ENCODE measurements around the gene SCP2.

SCP2 gene

DNA sequence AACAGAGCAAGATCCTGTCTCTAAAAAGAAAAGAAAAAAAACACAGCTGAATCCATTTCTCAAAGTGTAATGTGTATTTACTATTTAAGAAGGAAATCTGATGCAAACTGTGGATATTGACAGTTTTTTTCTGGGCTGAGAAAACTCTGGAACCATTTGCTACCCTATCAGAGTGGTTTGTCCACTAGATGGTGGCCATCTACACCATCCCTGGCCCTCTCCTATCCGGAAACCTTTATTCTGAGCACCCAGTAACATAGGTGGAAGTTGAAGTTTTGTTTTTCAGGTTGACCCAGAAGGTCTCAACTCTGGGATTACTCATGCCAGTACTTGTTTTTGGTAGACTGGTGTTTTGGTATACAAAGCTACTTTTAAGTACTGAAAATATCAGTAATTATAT lies 25.7 kb upstream of the SCP2 start:
- no peaks in the 10 kb centered on the region for H3K9me3 ChIP-seq (ENCODE audit: control extremely low read depth in 1 of 5, control insufficient read depth in 4 of 5, insufficient read depth in 2 of 5, low read depth in 1 of 5, low read length in 4 of 5)
- POLR2A ChIA-PET = interaction anchor here (0.7 kb wide), 1 partner anchor 268 kb away, joined by 3 read pairs; no protein-coding TSS in a partner anchor
- no peak for DNase-seq

DNA sequence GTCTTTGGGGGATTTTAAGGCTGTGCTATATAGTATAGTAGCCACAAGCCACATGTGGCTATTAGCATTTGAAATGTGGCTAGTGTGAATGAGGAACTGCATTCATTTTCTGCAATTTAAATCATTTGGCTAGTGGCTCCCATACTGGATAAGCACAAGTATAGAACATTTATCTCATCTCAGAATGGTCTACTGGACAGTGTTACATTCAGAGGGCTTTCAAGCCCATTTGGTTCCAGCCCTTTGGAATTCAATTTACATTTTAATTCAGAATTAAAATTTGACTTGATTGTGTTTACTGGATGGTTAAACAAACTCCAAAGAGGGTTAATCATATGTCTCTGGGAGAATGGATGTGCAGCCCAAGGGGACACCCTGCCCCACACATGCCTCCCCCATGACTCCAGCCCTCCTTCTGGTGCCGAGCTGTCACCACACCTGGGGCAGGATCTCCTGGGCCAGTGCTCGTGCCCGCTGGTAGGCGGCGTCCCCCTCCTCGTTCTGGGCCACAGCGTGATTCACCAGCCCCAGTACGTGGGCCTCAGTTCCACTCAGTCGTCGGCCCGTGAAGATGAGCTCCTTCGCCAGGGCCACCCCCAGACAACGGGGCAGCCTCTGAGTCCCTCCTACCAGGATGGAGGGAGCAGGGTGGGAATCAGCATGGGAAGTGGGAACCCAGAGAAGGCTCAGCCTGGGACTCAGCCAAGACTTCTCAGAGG lies 22.7 kb upstream of the SCP2 start:
- ChIA-PET CTCF (interaction anchor here (0.9 to 3.1 kb wide), 4 partner anchors 10 to 277 kb away, joined by 3 to 16 read pairs (median 4); no protein-coding TSS in a partner anchor), POLR2A (no interaction called here)
- Histone ChIP-seq H3K27me3 (replicated peaks in 2 of 5; ENCODE audit: control insufficient read depth in 4 of 5, insufficient read depth in 5 of 5, low read length in 4 of 5) (no peaks in the 10 kb centered on the region), H3K4me3 (ENCODE audit: control insufficient read depth in 1 of 7, extremely low read depth in 1 of 7, insufficient read depth in 4 of 7, low read depth in 2 of 7, low read length in 6 of 7) (no peak overlapping the region), H3K27ac (ENCODE audit: insufficient read depth in 1 of 2, low read depth in 1 of 2, low read length in 2 of 2, poor library complexity in 1 of 2, severe bottlenecking in 2 of 2) (no peak overlapping the region), H3K9me3 (ENCODE audit: control extremely low read depth in 1 of 5, control insufficient read depth in 4 of 5, insufficient read depth in 2 of 5, low read depth in 1 of 5, low read length in 4 of 5) (no peaks in the 10 kb centered on the region), H3K4me1 (ENCODE audit: control extremely low read depth in 1 of 4, control insufficient read depth in 4 of 4, insufficient read depth in 4 of 4, low read length in 3 of 4) (no peaks in the 10 kb centered on the region), H3K36me3 (ENCODE audit: control insufficient read depth in 4 of 4, insufficient read depth in 4 of 4, low read length in 3 of 4) (no peaks in the 10 kb centered on the region)
- WGBS (ENCODE audit: insufficient coverage) = 94% methylated on average over 12 of the region's 13 CpGs
- no peak for DNase-seq

More for the DNA sequence above, 25.7 kb upstream of the SCP2 start:
- H3K27me3 ChIP-seq (replicated peaks in 2 of 5; ENCODE audit: control insufficient read depth in 4 of 5, insufficient read depth in 5 of 5, low read length in 4 of 5) = no peaks in the 10 kb centered on the region
- no peak overlapping the region for H3K27ac ChIP-seq (ENCODE audit: insufficient read depth in 1 of 2, low read depth in 1 of 2, low read length in 2 of 2, poor library complexity in 1 of 2, severe bottlenecking in 2 of 2)
- no peaks in the 10 kb centered on the region for H3K36me3 ChIP-seq (ENCODE audit: control insufficient read depth in 4 of 4, insufficient read depth in 4 of 4, low read length in 3 of 4)
- CTCF ChIA-PET = interaction anchor here (0.6 kb wide), 1 partner anchor 114 kb away, joined by 4 read pairs; no protein-coding TSS in a partner anchor
- no peak overlapping the region for H3K4me3 ChIP-seq (ENCODE audit: control insufficient read depth in 1 of 7, extremely low read depth in 1 of 7, insufficient read depth in 4 of 7, low read depth in 2 of 7, low read length in 6 of 7)
- WGBS (ENCODE audit: insufficient coverage) = no CpG with 5 or more reads among the region's 1 CpG
- H3K4me1 ChIP-seq (ENCODE audit: control extremely low read depth in 1 of 4, control insufficient read depth in 4 of 4, insufficient read depth in 4 of 4, low read length in 3 of 4) = no peaks in the 10 kb centered on the region

DNA sequence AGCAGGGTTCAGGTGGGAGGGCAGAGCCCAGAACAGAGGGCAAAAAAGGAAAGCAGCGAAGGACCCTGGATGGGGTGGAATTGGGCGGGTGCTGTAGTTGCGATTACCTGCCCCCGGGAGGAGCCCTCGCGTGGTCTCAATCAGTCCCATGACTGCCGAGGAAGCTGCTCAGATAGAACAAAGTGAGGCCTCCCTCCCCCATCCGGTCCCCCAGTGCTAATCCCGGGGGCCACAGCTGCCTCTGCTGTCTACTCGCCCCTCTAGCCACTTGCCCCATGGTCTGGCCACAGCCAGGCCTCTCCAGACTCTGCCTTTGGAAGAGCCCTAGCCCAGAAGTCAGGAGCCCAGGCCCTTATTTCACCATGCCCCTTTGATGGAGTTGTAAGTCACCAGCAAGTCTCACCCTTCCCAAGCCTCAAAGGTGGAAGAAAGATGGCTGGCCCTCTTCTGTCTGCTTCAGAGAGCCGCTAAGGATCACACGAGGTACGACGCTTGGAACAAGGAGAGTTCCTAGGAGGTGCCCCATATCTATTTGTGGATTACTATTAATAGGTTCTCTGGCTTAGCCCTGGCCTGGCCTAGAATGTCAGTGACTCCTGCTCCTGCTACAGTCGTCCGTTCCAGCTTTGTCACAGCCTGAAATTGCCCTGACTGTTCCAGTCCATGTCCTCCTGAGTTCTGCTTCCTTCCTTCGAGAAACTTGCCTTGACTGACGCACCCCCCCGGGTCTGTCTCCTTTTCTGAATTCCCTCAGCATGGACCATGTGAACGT lies 22.0 kb upstream of the SCP2 start:
- peak; percentile 24 to 57 (median 55) for DNase-seq
- POLR2A ChIA-PET = no interaction called here
- Histone ChIP-seq H3K27me3 (replicated peaks in 2 of 5; ENCODE audit: control insufficient read depth in 4 of 5, insufficient read depth in 5 of 5, low read length in 4 of 5) (no peaks in the 10 kb centered on the region), H3K4me3 (ENCODE audit: control insufficient read depth in 1 of 7, extremely low read depth in 1 of 7, insufficient read depth in 4 of 7, low read depth in 2 of 7, low read length in 6 of 7) (no peak overlapping the region), H3K36me3 (ENCODE audit: control insufficient read depth in 4 of 4, insufficient read depth in 4 of 4, low read length in 3 of 4) (no peaks in the 10 kb centered on the region), H3K4me1 (ENCODE audit: control extremely low read depth in 1 of 4, control insufficient read depth in 4 of 4, insufficient read depth in 4 of 4, low read length in 3 of 4) (no peaks in the 10 kb centered on the region), H3K27ac (ENCODE audit: insufficient read depth in 1 of 2, low read depth in 1 of 2, low read length in 2 of 2, poor library complexity in 1 of 2, severe bottlenecking in 2 of 2) (no peak overlapping the region), H3K9me3 (ENCODE audit: control extremely low read depth in 1 of 5, control insufficient read depth in 4 of 5, insufficient read depth in 2 of 5, low read depth in 1 of 5, low read length in 4 of 5) (no peaks in the 10 kb centered on the region)
- WGBS (ENCODE audit: insufficient coverage) = 78% methylated on average over 20 of the region's 20 CpGs
- CTCF ChIA-PET = interaction anchor here (0.9 to 3.1 kb wide), 6 partner anchors 9 to 276 kb away, joined by 3 to 16 read pairs (median 4); partner anchors contain the start of gene ZYG11A

DNA sequence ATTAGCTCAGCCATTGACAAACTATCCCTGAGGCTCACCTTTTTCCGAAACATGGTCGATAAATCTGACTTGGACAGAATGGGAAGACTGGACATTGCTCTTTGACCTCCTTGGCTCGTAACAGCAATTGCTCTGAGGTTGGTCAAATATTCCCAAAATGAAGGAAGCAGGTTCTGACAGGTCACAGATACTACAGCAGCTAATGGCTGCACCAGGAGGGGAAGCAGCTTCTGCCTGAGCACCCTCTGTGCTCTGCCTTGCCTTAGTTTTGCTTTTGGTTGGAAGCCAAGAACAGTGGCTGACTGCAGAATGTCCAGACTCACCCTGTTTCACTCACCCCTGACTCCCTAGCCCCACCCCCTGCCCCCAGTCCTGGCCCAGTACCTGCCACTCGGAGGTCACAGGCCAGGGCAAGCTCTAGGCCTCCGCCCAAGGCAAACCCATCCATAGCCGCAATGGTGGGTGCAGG lies 20.9 kb upstream of the SCP2 start:
- Histone ChIP-seq H3K27me3 (replicated peaks in 2 of 5; ENCODE audit: control insufficient read depth in 4 of 5, insufficient read depth in 5 of 5, low read length in 4 of 5) (no peaks in the 10 kb centered on the region), H3K27ac (ENCODE audit: insufficient read depth in 1 of 2, low read depth in 1 of 2, low read length in 2 of 2, poor library complexity in 1 of 2, severe bottlenecking in 2 of 2) (no peak overlapping the region), H3K36me3 (ENCODE audit: control insufficient read depth in 4 of 4, insufficient read depth in 4 of 4, low read length in 3 of 4) (no peaks in the 10 kb centered on the region), H3K4me1 (ENCODE audit: control extremely low read depth in 1 of 4, control insufficient read depth in 4 of 4, insufficient read depth in 4 of 4, low read length in 3 of 4) (no peaks in the 10 kb centered on the region), H3K9me3 (ENCODE audit: control extremely low read depth in 1 of 5, control insufficient read depth in 4 of 5, insufficient read depth in 2 of 5, low read depth in 1 of 5, low read length in 4 of 5) (no peaks in the 10 kb centered on the region), H3K4me3 (ENCODE audit: control insufficient read depth in 1 of 7, extremely low read depth in 1 of 7, insufficient read depth in 4 of 7, low read depth in 2 of 7, low read length in 6 of 7) (no peak overlapping the region)
- 100% methylated on average over 6 of the region's 6 CpGs for WGBS (ENCODE audit: insufficient coverage)
- no peak for DNase-seq
- POLR2A ChIA-PET = no interaction called here
- CTCF ChIA-PET = interaction anchor here (0.7 to 3.1 kb wide), 7 partner anchors 10 to 275 kb away, joined by 3 to 16 read pairs (median 4); partner anchors contain the start of gene ZYG11A

DNA sequence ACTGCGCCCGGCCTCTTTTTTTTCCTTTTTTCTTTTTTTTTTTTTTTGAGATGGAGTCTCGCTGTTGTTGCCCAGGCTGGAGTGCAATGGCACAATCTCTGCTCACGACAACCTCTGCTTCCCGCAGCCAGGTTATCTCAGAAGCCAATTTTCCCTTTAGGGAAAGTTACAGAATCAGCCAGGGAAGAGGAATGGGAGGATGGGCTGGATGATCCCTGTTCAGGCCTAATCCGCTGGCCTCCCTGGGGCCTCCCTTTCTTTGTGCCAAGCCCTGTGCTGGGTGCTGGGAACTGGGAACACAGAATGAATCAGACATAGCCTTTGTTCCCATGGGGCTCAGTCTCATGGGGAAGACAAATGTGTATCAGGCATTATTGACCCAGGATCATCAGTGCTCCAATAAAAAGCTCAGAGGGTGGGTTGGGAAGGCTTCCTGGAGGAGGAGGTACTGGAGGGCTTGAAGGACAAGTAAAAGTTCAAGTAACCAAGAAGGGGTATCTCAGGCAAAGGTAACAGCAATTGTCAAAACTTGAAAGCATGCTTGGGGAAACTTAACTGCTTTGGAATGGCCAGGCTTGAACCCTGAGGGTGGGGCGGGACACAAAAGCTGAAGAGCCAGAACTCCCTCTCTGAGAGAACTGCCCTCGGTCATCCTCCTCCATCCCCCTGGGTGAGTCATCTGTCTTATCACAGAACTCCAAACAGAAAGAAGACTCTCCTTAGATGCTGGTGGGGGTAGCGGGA lies 19.8 kb upstream of the SCP2 start:
- DNase-seq = no peak
- Histone ChIP-seq H3K4me3 (ENCODE audit: control insufficient read depth in 1 of 7, extremely low read depth in 1 of 7, insufficient read depth in 4 of 7, low read depth in 2 of 7, low read length in 6 of 7) (no peak overlapping the region), H3K36me3 (ENCODE audit: control insufficient read depth in 4 of 4, insufficient read depth in 4 of 4, low read length in 3 of 4) (no peaks in the 10 kb centered on the region), H3K27me3 (replicated peaks in 2 of 5; ENCODE audit: control insufficient read depth in 4 of 5, insufficient read depth in 5 of 5, low read length in 4 of 5) (no peaks in the 10 kb centered on the region), H3K27ac (ENCODE audit: insufficient read depth in 1 of 2, low read depth in 1 of 2, low read length in 2 of 2, poor library complexity in 1 of 2, severe bottlenecking in 2 of 2) (no peak overlapping the region), H3K4me1 (ENCODE audit: control extremely low read depth in 1 of 4, control insufficient read depth in 4 of 4, insufficient read depth in 4 of 4, low read length in 3 of 4) (no peaks in the 10 kb centered on the region), H3K9me3 (ENCODE audit: control extremely low read depth in 1 of 5, control insufficient read depth in 4 of 5, insufficient read depth in 2 of 5, low read depth in 1 of 5, low read length in 4 of 5) (no peaks in the 10 kb centered on the region)
- ChIA-PET CTCF (interaction anchor here (0.7 to 3.1 kb wide), 3 partner anchors 17 to 274 kb away, joined by 3 to 16 read pairs (median 3); no protein-coding TSS in a partner anchor), POLR2A (no interaction called here)
- WGBS (ENCODE audit: insufficient coverage) = 97% methylated on average over 4 of the region's 9 CpGs

DNA sequence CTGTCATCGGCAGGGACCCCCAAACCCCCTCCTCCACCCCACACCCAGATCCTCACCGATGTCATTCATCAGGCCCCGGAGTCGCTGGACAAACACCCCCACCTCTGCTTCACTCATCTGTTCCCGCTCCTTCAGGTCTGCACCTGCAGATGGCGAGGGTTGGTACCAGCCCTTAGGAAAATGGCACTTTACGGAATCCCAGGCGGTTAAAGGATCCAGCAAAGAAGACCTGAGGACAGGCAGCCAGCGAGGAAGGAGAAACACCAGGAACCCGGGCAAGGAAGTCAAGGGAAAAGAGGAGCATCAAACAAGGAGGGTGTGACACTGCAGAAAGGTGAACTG lies 19.3 kb upstream of the SCP2 start:
- CTCF ChIA-PET = no interaction called here
- 97% methylated on average over 9 of the region's 10 CpGs for WGBS (ENCODE audit: insufficient coverage)

More for the DNA sequence above, 19.3 kb upstream of the SCP2 start:
- Histone ChIP-seq H3K36me3 (ENCODE audit: control insufficient read depth in 4 of 4, insufficient read depth in 4 of 4, low read length in 3 of 4) (no peaks in the 10 kb centered on the region), H3K4me3 (ENCODE audit: control insufficient read depth in 1 of 7, extremely low read depth in 1 of 7, insufficient read depth in 4 of 7, low read depth in 2 of 7, low read length in 6 of 7) (no peak overlapping the region), H3K4me1 (ENCODE audit: control extremely low read depth in 1 of 4, control insufficient read depth in 4 of 4, insufficient read depth in 4 of 4, low read length in 3 of 4) (no peaks in the 10 kb centered on the region), H3K9me3 (ENCODE audit: control extremely low read depth in 1 of 5, control insufficient read depth in 4 of 5, insufficient read depth in 2 of 5, low read depth in 1 of 5, low read length in 4 of 5) (no peaks in the 10 kb centered on the region), H3K27ac (ENCODE audit: insufficient read depth in 1 of 2, low read depth in 1 of 2, low read length in 2 of 2, poor library complexity in 1 of 2, severe bottlenecking in 2 of 2) (no peak overlapping the region), H3K27me3 (replicated peaks in 2 of 5; ENCODE audit: control insufficient read depth in 4 of 5, insufficient read depth in 5 of 5, low read length in 4 of 5) (no peaks in the 10 kb centered on the region)
- no peak for DNase-seq
- POLR2A ChIA-PET = no interaction called here

Data from common myeloid progenitor, CD34-positive (primary cell).